Mesenchymal stem cell (in vitro differentiated cells and primary cell): ENCODE measurements around the gene RIPK3.
"Not testable (repeated sequence)": the region's sequence is repeated elsewhere in the genome, so short reads cannot be mapped to it uniquely, and the experiment has no call there.

ENCODE experiments used
- DNase-seq: peaks from one replicate; pipeline ENCODE4 v3.0.0-alpha.2; 2013
- H2AFZ ChIP-seq: one replicate; pipeline ENCODE4 v1.6.1; 2013; ENCODE audit warnings: low read depth, mild to moderate bottlenecking, control low read depth, inconsistent platforms, low read length, moderate library complexity
- H2AK5ac ChIP-seq: 2 replicates; pipeline ENCODE4 v1.6.1; 2013; ENCODE audit warnings: low read length, moderate library complexity, mild to moderate bottlenecking, inconsistent platforms; ENCODE audit not compliant: severe bottlenecking
- H2BK120ac ChIP-seq: one replicate; pipeline ENCODE4 v1.6.1; 2013; ENCODE audit warnings: low read depth, mild to moderate bottlenecking, inconsistent platforms, low read length, moderate library complexity
- H2BK12ac ChIP-seq, 2 experiments: one replicate each; pipeline ENCODE4 v1.6.1; 2013; ENCODE audit warnings: inconsistent platforms in 2 of 2, low read length in 2 of 2, mild to moderate bottlenecking in 2 of 2, moderate library complexity in 2 of 2, control low read depth in 1 of 2
- H2BK15ac ChIP-seq: one replicate; pipeline ENCODE4 v1.6.1; 2013; ENCODE audit warnings: mild to moderate bottlenecking, low read depth, inconsistent platforms; ENCODE audit not compliant: poor library complexity, severe bottlenecking
- H2BK5ac ChIP-seq: 2 replicates; pipeline ENCODE4 v1.6.1; 2013; ENCODE audit warnings: low read depth, mild to moderate bottlenecking, low read length, control low read depth, inconsistent platforms; ENCODE audit not compliant: poor library complexity, severe bottlenecking
- H3K14ac ChIP-seq, 2 experiments: one replicate each; pipeline ENCODE4 v1.6.1; 2013; ENCODE audit warnings: inconsistent platforms in 2 of 2, low read length in 2 of 2, control low read depth in 1 of 2, mild to moderate bottlenecking in 1 of 2, moderate library complexity in 1 of 2
- H3K18ac ChIP-seq, 2 experiments: one replicate each; pipeline ENCODE4 v1.6.1; 2013; ENCODE audit warnings: inconsistent platforms in 2 of 2, low read length in 2 of 2, control low read depth in 1 of 2, low read depth in 1 of 2, mild to moderate bottlenecking in 1 of 2
- H3K23ac ChIP-seq, 2 experiments: one replicate each; pipeline ENCODE4 v1.6.1; 2013; ENCODE audit warnings: inconsistent platforms in 2 of 2, low read length in 2 of 2, mild to moderate bottlenecking in 2 of 2, moderate library complexity in 2 of 2, control low read depth in 1 of 2
- H3K27ac ChIP-seq: 2 replicates; pipeline ENCODE4 v1.5.1; 2013; ENCODE audit warnings: mild to moderate bottlenecking, moderate library complexity, low read length, control low read depth, inconsistent platforms; ENCODE audit not compliant: poor library complexity, severe bottlenecking
- H3K27me3 ChIP-seq, 2 experiments: 2 replicates each; pipeline versions ENCODE4 v1.6.1 to v1.7.0; 2013; ENCODE audit warnings: low read length in 2 of 2, mild to moderate bottlenecking in 2 of 2, moderate library complexity in 2 of 2, control low read depth in 1 of 2, inconsistent platforms in 1 of 2; ENCODE audit not compliant: control insufficient read depth in 1 of 2, insufficient read depth in 1 of 2
- H3K36me3 ChIP-seq, 2 experiments: 2 replicates each; pipeline versions ENCODE4 v1.6.1 to v1.7.0; 2013; ENCODE audit warnings: low read length in 2 of 2, control low read depth in 1 of 2, inconsistent platforms in 1 of 2, low read depth in 1 of 2, mild to moderate bottlenecking in 1 of 2; ENCODE audit not compliant: insufficient read depth in 2 of 2, control insufficient read depth in 1 of 2
- H3K4ac ChIP-seq, 2 experiments: one replicate each; pipeline ENCODE4 v1.6.1; 2013; ENCODE audit warnings: inconsistent platforms in 2 of 2, low read length in 2 of 2, mild to moderate bottlenecking in 2 of 2, moderate library complexity in 2 of 2, control low read depth in 1 of 2, low read depth in 1 of 2
- H3K4me1 ChIP-seq: 2 replicates; pipeline ENCODE4 v1.6.1; 2013; ENCODE audit warnings: low read depth, low read length, control low read depth; ENCODE audit not compliant: control insufficient read depth, insufficient read depth
- H3K4me2 ChIP-seq: 2 replicates; pipeline ENCODE4 v1.6.1; 2013; ENCODE audit warnings: low read length, mild to moderate bottlenecking, inconsistent platforms; ENCODE audit not compliant: poor library complexity, severe bottlenecking
- H3K4me3 ChIP-seq, 2 experiments: 2 replicates each; pipeline versions ENCODE4 v1.5.1 to v1.7.0; 2013; ENCODE audit warnings: low read length in 2 of 2, mild to moderate bottlenecking in 2 of 2, control low read depth in 1 of 2, low read depth in 1 of 2; ENCODE audit not compliant: insufficient read depth in 1 of 2
- H3K79me1 ChIP-seq: replicated peaks from 2 replicates; pipeline ENCODE4 v1.6.1; 2013; ENCODE audit warnings: mild to moderate bottlenecking, control low read depth, low read length, inconsistent platforms; ENCODE audit not compliant: poor library complexity, severe bottlenecking
- H3K9ac ChIP-seq: 2 replicates; pipeline ENCODE4 v1.7.0; 2013; ENCODE audit warnings: mild to moderate bottlenecking, low read length, moderate library complexity
- H3K9me3 ChIP-seq: 2 replicates; pipeline ENCODE4 v1.7.0; 2013; ENCODE audit warnings: mild to moderate bottlenecking, low read length; ENCODE audit not compliant: control insufficient read depth
- H4K8ac ChIP-seq: one replicate; pipeline ENCODE4 v1.6.1; 2013; ENCODE audit warnings: inconsistent platforms, mild to moderate bottlenecking, low read length, moderate library complexity
- H4K91ac ChIP-seq: one replicate; pipeline ENCODE4 v1.6.1; 2013; ENCODE audit warnings: mild to moderate bottlenecking, low read length, inconsistent platforms
- WGBS: methylation state at CpG from one replicate; pipeline ENCODE4 v1.1.7; 2013; ENCODE audit warnings: mixed read lengths; 5-methylcytosine and 5-hydroxymethylcytosine counted together

RIPK3 gene

DNA sequence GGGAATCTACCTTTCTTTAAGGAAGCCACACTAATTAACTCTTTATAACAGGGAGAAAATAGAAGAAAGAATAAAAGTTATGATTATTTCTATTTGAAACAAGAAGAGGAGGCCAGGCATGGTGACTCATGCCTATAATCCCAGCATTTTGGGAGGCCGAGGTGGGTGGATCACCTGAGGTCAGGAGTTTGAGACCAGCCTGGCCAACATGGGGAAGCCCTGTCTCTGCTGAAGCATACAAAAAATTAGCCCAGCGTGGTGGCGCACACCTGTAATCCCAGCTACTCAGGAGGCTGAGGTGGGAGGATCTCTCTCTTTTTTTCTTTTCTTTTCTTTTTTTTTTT, 14.7 kb upstream of the RIPK3 start:
- not testable (repeated sequence) for DNase-seq, H2BK120ac ChIP-seq, H4K8ac ChIP-seq, H3K4me1 ChIP-seq, H2AK5ac ChIP-seq, H3K27ac ChIP-seq, H2BK15ac ChIP-seq, H3K18ac ChIP-seq, H3K23ac ChIP-seq, H2AFZ ChIP-seq, H4K91ac ChIP-seq, H2BK5ac ChIP-seq, H3K4me3 ChIP-seq, H3K79me1 ChIP-seq, H3K4me2 ChIP-seq, H3K14ac ChIP-seq, H3K9me3 ChIP-seq, H3K4ac ChIP-seq, H3K36me3 ChIP-seq, H2BK12ac ChIP-seq
- Histone ChIP-seq H3K9ac (peak overlapping the region; percentile 6), H3K27me3 (peaks cover 0 to 38% of the 10 kb centered on the region in 2 experiments)
- 29% methylated on average over 1 of the region's 3 CpGs for WGBS

DNA sequence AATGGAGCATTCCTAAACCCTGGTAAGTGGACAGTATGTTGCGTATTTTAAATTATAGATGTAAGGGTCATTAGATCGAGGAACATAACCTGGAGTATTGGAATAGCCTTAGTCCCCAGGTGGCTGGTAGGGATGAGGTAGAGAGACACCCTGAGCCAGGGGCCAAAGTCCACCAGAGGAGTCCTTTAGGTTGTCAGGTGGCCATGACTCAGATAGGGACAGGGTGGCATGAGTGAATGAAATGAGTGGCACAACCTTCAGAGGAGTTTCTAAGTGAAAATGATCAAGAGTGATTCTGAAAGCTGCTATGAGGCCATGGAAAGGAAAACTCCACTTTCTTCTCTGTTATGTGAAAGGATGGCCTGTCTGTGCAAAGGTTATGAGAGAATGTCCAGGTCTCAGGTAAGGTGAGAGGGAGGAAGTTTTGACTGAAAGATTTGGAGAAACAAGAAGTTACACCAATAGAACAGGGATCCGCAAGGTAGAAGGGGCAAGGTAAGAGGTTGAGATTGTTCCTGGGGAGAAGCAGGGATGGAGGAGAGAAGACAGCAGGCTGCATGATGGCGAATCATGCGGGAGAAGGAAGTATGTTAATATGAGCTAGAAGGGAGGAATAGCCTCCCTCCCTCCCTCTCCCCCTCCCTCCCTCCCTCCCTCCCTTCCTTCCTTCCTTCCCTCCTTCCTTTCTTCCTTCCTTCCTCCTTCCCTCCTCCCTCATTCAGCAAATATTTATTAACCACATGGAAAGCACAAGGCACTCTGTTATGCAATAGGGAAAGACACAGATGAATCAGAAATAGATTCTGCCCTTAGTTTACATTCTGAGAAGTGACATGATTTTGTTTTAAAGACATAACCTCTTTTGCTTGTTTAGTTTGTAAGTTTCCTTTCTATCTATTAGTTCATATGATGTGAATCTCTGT, 14.0 kb upstream of the RIPK3 start:
- Histone ChIP-seq H3K4me3 (no peak overlapping the region), H3K9ac (peak overlapping the region; percentile 25), H2BK5ac (no peak overlapping the region), H2BK120ac (no peak overlapping the region), H4K91ac (no peak overlapping the region), H3K27ac (no peak overlapping the region), H3K9me3 (no peaks in the 10 kb centered on the region), H2BK15ac (no peak overlapping the region), H2AK5ac (no peak overlapping the region), H3K14ac (no peak overlapping the region), H4K8ac (no peak overlapping the region), H3K36me3 (no peaks in the 10 kb centered on the region), H3K18ac (peak overlapping the region; percentile 38 to 73), H3K4ac (peak overlapping the region in 1 of 2 experiments; percentile 30), H2BK12ac (peak overlapping the region; percentile 20 to 72), H3K4me1 (no peaks in the 10 kb centered on the region), H2AFZ (no peak overlapping the region), H3K27me3 (peaks cover 0 to 42% of the 10 kb centered on the region in 2 experiments), H3K79me1 (no peaks in the 10 kb centered on the region), H3K23ac (no peak overlapping the region), H3K4me2 (no peak overlapping the region)
- DNase-seq: peak; percentile 87
- 96% methylated on average over 3 of the region's 5 CpGs for WGBS

DNA sequence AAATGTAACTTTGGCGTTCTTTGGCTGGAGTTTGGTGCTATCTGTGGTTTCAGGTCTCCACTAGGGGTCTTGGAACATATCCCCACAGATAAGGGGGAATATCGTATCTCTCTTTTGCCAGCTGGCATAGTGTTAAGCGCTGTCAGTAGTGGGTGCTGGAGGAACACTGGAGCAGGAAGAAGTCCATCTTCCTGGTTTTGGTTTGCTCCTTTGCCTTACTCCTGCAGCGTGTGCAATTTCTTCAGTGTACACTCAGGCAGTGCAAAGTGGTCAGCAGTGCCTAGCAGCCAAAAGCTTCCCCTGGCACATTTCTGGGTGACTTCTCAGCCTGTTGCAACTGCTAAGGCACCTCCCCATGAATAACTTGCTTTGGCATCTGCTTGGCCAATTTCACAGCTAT, 11.7 kb upstream of the RIPK3 start:
- H3K4me1 ChIP-seq: no peaks in the 10 kb centered on the region
- H4K91ac ChIP-seq: no peak overlapping the region
- no peak overlapping the region for H3K23ac ChIP-seq
- H3K4me2 ChIP-seq: no peak overlapping the region
- 44% methylated on average over 4 of the region's 4 CpGs for WGBS
- H3K27ac ChIP-seq: no peak overlapping the region
- H2BK120ac ChIP-seq: no peak overlapping the region
- no peaks in the 10 kb centered on the region for H3K9me3 ChIP-seq
- H3K4ac ChIP-seq: no peak overlapping the region
- H2BK5ac ChIP-seq: no peak overlapping the region
- H3K79me1 ChIP-seq: no peaks in the 10 kb centered on the region
- H3K4me3 ChIP-seq: no peak overlapping the region
- peaks cover 0 to 52% of the 10 kb centered on the region in 2 experiments for H3K27me3 ChIP-seq
- H3K36me3 ChIP-seq: no peaks in the 10 kb centered on the region
- H3K14ac ChIP-seq: no peak overlapping the region
- no peak overlapping the region for H2AK5ac ChIP-seq
- H2BK12ac ChIP-seq: no peak overlapping the region
- H2AFZ ChIP-seq: no peak overlapping the region
- H3K9ac ChIP-seq: peak overlapping the region; percentile 19
- H4K8ac ChIP-seq: peak overlapping the region; percentile 67
- no peak overlapping the region for H2BK15ac ChIP-seq
- peak; percentile 56 for DNase-seq
- H3K18ac ChIP-seq: no peak overlapping the region

DNA sequence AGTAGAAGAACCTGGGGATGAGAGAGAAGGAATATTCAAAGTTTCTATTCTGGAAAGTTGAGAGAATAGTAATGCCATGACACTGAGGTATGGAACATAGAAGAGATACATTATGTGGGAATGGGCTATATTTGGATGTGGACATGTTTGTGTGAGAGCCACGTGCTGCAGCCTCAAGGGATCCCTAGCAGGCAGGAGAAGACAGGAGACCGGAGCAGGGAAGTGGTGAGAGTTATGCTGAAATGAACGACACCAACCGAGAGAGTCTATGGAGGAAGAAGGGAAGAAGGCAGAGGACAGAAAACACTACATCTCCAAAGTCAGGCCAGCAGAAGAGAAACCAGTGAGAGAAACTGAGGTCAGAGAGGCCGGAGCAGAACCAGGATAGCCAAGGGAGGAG, 10.0 kb upstream of the RIPK3 start:
- Histone ChIP-seq H2BK5ac (no peak overlapping the region), H4K8ac (no peak overlapping the region), H4K91ac (no peak overlapping the region), H3K27ac (no peak overlapping the region), H3K36me3 (no peaks in the 10 kb centered on the region), H3K14ac (no peak overlapping the region), H3K4me1 (no peaks in the 10 kb centered on the region), H3K4me3 (no peak overlapping the region), H2BK15ac (no peak overlapping the region), H3K79me1 (no peaks in the 10 kb centered on the region), H2AK5ac (no peak overlapping the region), H2AFZ (no peak overlapping the region), H3K23ac (no peak overlapping the region), H3K4me2 (no peak overlapping the region), H2BK12ac (no peak overlapping the region), H3K9ac (no peak overlapping the region), H3K4ac (no peak overlapping the region), H3K9me3 (no peaks in the 10 kb centered on the region), H3K18ac (no peak overlapping the region), H2BK120ac (no peak overlapping the region), H3K27me3 (peaks cover 0 to 61% of the 10 kb centered on the region in 2 experiments)
- no peak for DNase-seq
- 63% methylated on average over 5 of the region's 5 CpGs for WGBS
